T-helper 1 cell treated with Interleukin-12 subunit alpha and Interleukin-12 subunit beta and Interleukin-4 antibody, amounts not matched to agents 30 ng/mL and 1 ng/mL, for 36 hours (primary cell): Measurements from ENCODE around the gene CACNA2D1. TPM values are rescaled to one million over a fixed set of nuclear protein-coding genes. Genes with fewer than 3 reads are reported as not detected.
"Not testable (repeated sequence)": the region's sequence is repeated elsewhere in the genome, so short reads cannot be mapped to it uniquely, and the experiment has no call there.

Source experiments
- intact Hi-C: fragments of 100-400 bp; cut with micrococcal nuclease; formaldehyde crosslinking; loops from one replicate; pipeline ENCODE4 v1.15.1; 2024
- total RNA-seq: library from RNA; stranded (reverse); gene quantifications from 2 replicates; pipeline ENCODE4 v1.2.3, GENCODE V29; 2022

Gene CACNA2D1
- total RNA-seq, 1 donor from 2014 or later, result not detected

GRCh38 chr7:82049891-82050533, 393.6 kb downstream of the CACNA2D1 start:
- intact Hi-C loops, result loop anchor here (10.0 kb wide), 1 partner anchor 435 kb away; no protein-coding TSS in a partner anchor

GRCh38 chr7:82049442-82049841, 394.1 kb downstream of the CACNA2D1 start:
- intact Hi-C loops, result loop anchor here (10.0 kb wide), 1 partner anchor 435 kb away; no protein-coding TSS in a partner anchor

GRCh38 chr7:82044497-82045080, 399.0 kb downstream of the CACNA2D1 start:
- intact Hi-C loops, result loop anchor here (1.0 to 10.0 kb wide), 3 partner anchors 440 to 684 kb away; no protein-coding TSS in a partner anchor

GRCh38 chr7:82039621-82040020, 404.0 kb downstream of the CACNA2D1 start:
- intact Hi-C loops, result loop anchor here (10.0 kb wide), 1 partner anchor 445 kb away; no protein-coding TSS in a partner anchor

GRCh38 chr7:82036146-82036886, 407.3 kb downstream of the CACNA2D1 start:
- intact Hi-C loops, result no loop called here

- intact Hi-C loops, result no loop called here
These were observed 408.1 kb downstream of the CACNA2D1 start for GRCh38 chr7:82035456-82035855.

GRCh38 chr7:82032901-82033300, 410.7 kb downstream of the CACNA2D1 start:
- intact Hi-C loops, result no loop called here

GRCh38 chr7:82029236-82029913, 414.2 kb downstream of the CACNA2D1 start:
- intact Hi-C loops, result no loop called here

- intact Hi-C loops, result no loop called here
These were observed 415.5 kb downstream of the CACNA2D1 start for GRCh38 chr7:82028097-82028496.

- intact Hi-C loops, result no loop called here
These were observed 421.9 kb downstream of the CACNA2D1 start for GRCh38 chr7:82021713-82022112.

GRCh38 chr7:82021036-82021435, 422.5 kb downstream of the CACNA2D1 start:
- intact Hi-C loops, result no loop called here

GRCh38 chr7:82019551-82020475, 423.8 kb downstream of the CACNA2D1 start:
- intact Hi-C loops, result no loop called here

- intact Hi-C loops, result no loop called here
These were observed 425.4 kb downstream of the CACNA2D1 start for GRCh38 chr7:82018226-82018625.

- intact Hi-C loops, result loop anchor here (2.0 kb wide), 1 partner anchor 519 kb away; no protein-coding TSS in a partner anchor
These were observed 426.1 kb downstream of the CACNA2D1 start for GRCh38 chr7:82017334-82017943.

GRCh38 chr7:82015751-82016150, 427.8 kb downstream of the CACNA2D1 start:
- intact Hi-C loops, result loop anchor here (2.0 kb wide), 1 partner anchor 517 kb away; no protein-coding TSS in a partner anchor

GRCh38 chr7:82014574-82014973, 429.0 kb downstream of the CACNA2D1 start:
- intact Hi-C loops, result not testable (repeated sequence)

GRCh38 chr7:82012453-82012852, 431.1 kb downstream of the CACNA2D1 start:
- intact Hi-C loops, result no loop called here

- intact Hi-C loops, result no loop called here
These were observed 433.2 kb downstream of the CACNA2D1 start for GRCh38 chr7:82010416-82010815.

- intact Hi-C loops, result no loop called here
These were observed 436.3 kb downstream of the CACNA2D1 start for GRCh38 chr7:82007315-82007714.

GRCh38 chr7:82005056-82005455, 438.5 kb downstream of the CACNA2D1 start:
- intact Hi-C loops, result no loop called here
